B cell (primary cell): ENCODE data around the gene ANGEL2. TPM values are rescaled to one million over a fixed set of nuclear protein-coding genes. Genes with fewer than 3 reads are reported as not detected.

Experiments used
- ATAC-seq: fragments of 200-7000 bp; cut with Tn5 transposase; one replicate; pipeline ENCODE4 v1.10.0; 2021; ENCODE audit warnings: low read depth, mild to moderate bottlenecking, moderate number of reproducible peaks, moderate library complexity
- CTCF ChIA-PET: fragments of 350-600 bp; sonication (Branson Sonifier 250); formaldehyde crosslinking; loops from one replicate; lab custom pipeline; 2021; ENCODE audit warnings: antibody characterized with exemption, inconsistent platforms; lab: Charles Lee
- POLR2A ChIA-PET: fragments of 350-600 bp; sonication (Branson Sonifier 250); formaldehyde crosslinking; loops from one replicate; lab custom pipeline; 2021; ENCODE audit warnings: antibody characterized with exemption; lab: Charles Lee
- DNase-seq: peaks from one replicate; pipeline ENCODE4 v3.0.0; 2013
- H2AFZ ChIP-seq: 2 replicates; pipeline ENCODE4 v1.6.1; 2012; ENCODE audit warnings: mild to moderate bottlenecking, low read depth, low read length; ENCODE audit not compliant: insufficient read depth, poor library complexity, severe bottlenecking
- H3K27ac ChIP-seq, 2 donors: 1 replicate in 1 of 2; 2 replicates in 1 of 2; pipeline ENCODE4 v1.5.1; 2012 to 2013; ENCODE audit warnings: low read length in 2 of 2, mild to moderate bottlenecking in 2 of 2, moderate library complexity in 1 of 2
- H3K27me3 ChIP-seq, 4 experiments: fragments of 200-600 bp in 1 of 4; sonication (generic) in 1 of 4; replicated peaks in 1 of 4; 1 replicate in 2 of 4; 2 replicates in 2 of 4; pipeline versions ENCODE4 v1.6.1 to v1.7.0; 2013 to 2016; ENCODE audit warnings: low read length in 3 of 4, mild to moderate bottlenecking in 2 of 4, mixed read lengths in 1 of 4, moderate library complexity in 1 of 4; ENCODE audit not compliant: insufficient read depth in 4 of 4, control insufficient read depth in 3 of 4; ENCODE audit errors: control extremely low read depth in 1 of 4
- H3K36me3 ChIP-seq, 2 experiments: replicated peaks in 1 of 2; 1 replicate in 1 of 2; 2 replicates in 1 of 2; pipeline versions ENCODE4 v1.6.1 to v1.7.1; 2013; ENCODE audit warnings: low read length in 1 of 2; ENCODE audit not compliant: insufficient read depth in 2 of 2, control insufficient read depth in 1 of 2; ENCODE audit errors: control extremely low read depth in 1 of 2, extremely low read depth in 1 of 2
- H3K4me1 ChIP-seq, 2 donors: fragments of 200-600 bp in 1 of 2; sonication (generic) in 1 of 2; 1 replicate in 1 of 2; 2 replicates in 1 of 2; pipeline versions ENCODE4 v1.5.1 to v1.6.1; 2013 to 2017; ENCODE audit warnings: low read length in 2 of 2; ENCODE audit not compliant: control insufficient read depth in 2 of 2, insufficient read depth in 2 of 2
- H3K4me2 ChIP-seq: replicated peaks from 2 replicates; pipeline ENCODE3; 2012; ENCODE audit warnings: mild to moderate bottlenecking, low read depth, low read length; ENCODE audit not compliant: poor library complexity, severe bottlenecking
- H3K4me3 ChIP-seq, 5 experiments: fragments of 200-600 bp in 1 of 5; sonication (generic) in 1 of 5; 1 replicate in 3 of 5; 2 replicates in 2 of 5; pipeline versions ENCODE4 v1.5.1 to v1.7.0; 2011 to 2016; ENCODE audit warnings: low read length in 4 of 5, mild to moderate bottlenecking in 4 of 5, low read depth in 2 of 5, control low read depth in 1 of 5, moderate library complexity in 1 of 5; ENCODE audit not compliant: insufficient read depth in 1 of 5; ENCODE audit errors: control extremely low read depth in 1 of 5, extremely low read depth in 1 of 5
- H3K79me2 ChIP-seq: fragments of 200-600 bp; sonication (generic); one replicate; pipeline ENCODE4 v1.6.0; 2016; ENCODE audit warnings: low read length; ENCODE audit not compliant: control insufficient read depth, insufficient read depth
- H3K9ac ChIP-seq: fragments of 200-600 bp; sonication (generic); 2 replicates; pipeline ENCODE4 v1.6.1; 2017; ENCODE audit warnings: mild to moderate bottlenecking, low read length, moderate library complexity
- H3K9me3 ChIP-seq, 3 donors: one replicate each; pipeline versions ENCODE4 v1.6.1 to v1.7.1; 2013; ENCODE audit warnings: low read length in 2 of 3; ENCODE audit not compliant: control insufficient read depth in 2 of 3, insufficient read depth in 1 of 3; ENCODE audit errors: control extremely low read depth in 1 of 3
- H4K20me1 ChIP-seq: 2 replicates; pipeline ENCODE4 v1.6.0; 2012; ENCODE audit warnings: mild to moderate bottlenecking, low read length; ENCODE audit not compliant: insufficient read depth, control insufficient read depth, poor library complexity, severe bottlenecking
- H3K27ac Mint-ChIP-seq: one replicate; pipeline ENCODE4 v1.8.0; 2021; ENCODE audit warnings: mixed read lengths
- H3K27me3 Mint-ChIP-seq: one replicate; pipeline ENCODE4 v1.8.0; 2021; ENCODE audit warnings: mixed read lengths
- H3K4me1 Mint-ChIP-seq: one replicate; pipeline ENCODE4 v1.8.0; 2021; ENCODE audit warnings: mixed read lengths
- H3K4me3 Mint-ChIP-seq: one replicate; pipeline ENCODE4 v1.8.0; 2021; ENCODE audit warnings: mixed read lengths
- H3K9me3 Mint-ChIP-seq: one replicate; pipeline ENCODE4 v1.8.0; 2022; ENCODE audit warnings: mixed read lengths; ENCODE audit not compliant: insufficient read depth
- EZH2 ChIP-seq: IDR thresholded peaks from 2 replicates; pipeline ENCODE4 v1.6.1; 2012; ENCODE audit warnings: borderline replicate concordance, low read depth, mild to moderate bottlenecking, moderate library complexity, low read length; ENCODE audit not compliant: insufficient read depth, poor library complexity, severe bottlenecking
- WGBS: methylation state at CpG from one replicate; pipeline ENCODE4 v1.1.5; 2013; ENCODE audit warnings: missing lambda C conversion rate; ENCODE audit not compliant: insufficient coverage; 5-methylcytosine and 5-hydroxymethylcytosine counted together
- intact Hi-C: fragments of 100-400 bp; cut with micrococcal nuclease; formaldehyde crosslinking; loops from one replicate; pipeline ENCODE4 v1.10.0; 2022
- polyA plus RNA-seq: library from polyadenylated mRNA; depleted of rRNA; stranded (reverse); fragments of >200 nt; gene quantifications from 2 replicates; pipeline ENCODE4 v1.2.3, GENCODE V29; 2012
- total RNA-seq, 2 donors: library from RNA; stranded (reverse); fragments of 120-200 nt in 1 of 2; gene quantifications; 1 replicate in 1 of 2; 2 replicates in 1 of 2; pipeline versions ENCODE4 v1.2.3 to v1.2.4, GENCODE V29; 2013 to 2022
- TF ChIP-seq, protein P1 (sequence below): fragments of 200-600 bp; IDR thresholded peaks from one replicate; pipeline ENCODE4 v1.8.0; 2022; ENCODE audit warnings: antibody characterized with exemption, mild to moderate bottlenecking

ANGEL2 gene
- total and polyA plus RNA-seq, 2 donors (not counting 1 experiment from before 2014, with no cell fraction given): 25.2 to 94.2 TPM

- Histone ChIP-seq H3K9me3 (no peaks in the 10 kb centered on the region), H3K4me1 (no peaks in the 10 kb centered on the region), H3K4me2 (no peak overlapping the region), H3K4me3 (no peak overlapping the region), H3K27me3 (no peaks in the 10 kb centered on the region), H3K36me3 (no peaks in the 10 kb centered on the region), H4K20me1 (no peaks in the 10 kb centered on the region), H3K79me2 (no peaks in the 10 kb centered on the region), H3K9ac (no peak overlapping the region), H3K27ac (no peak overlapping the region), H2AFZ (no peak overlapping the region)
- no peak overlapping the region for H3K4me3 Mint-ChIP-seq
- intact Hi-C loops: no loop called here
- TF ChIP-seq, protein P1, sequence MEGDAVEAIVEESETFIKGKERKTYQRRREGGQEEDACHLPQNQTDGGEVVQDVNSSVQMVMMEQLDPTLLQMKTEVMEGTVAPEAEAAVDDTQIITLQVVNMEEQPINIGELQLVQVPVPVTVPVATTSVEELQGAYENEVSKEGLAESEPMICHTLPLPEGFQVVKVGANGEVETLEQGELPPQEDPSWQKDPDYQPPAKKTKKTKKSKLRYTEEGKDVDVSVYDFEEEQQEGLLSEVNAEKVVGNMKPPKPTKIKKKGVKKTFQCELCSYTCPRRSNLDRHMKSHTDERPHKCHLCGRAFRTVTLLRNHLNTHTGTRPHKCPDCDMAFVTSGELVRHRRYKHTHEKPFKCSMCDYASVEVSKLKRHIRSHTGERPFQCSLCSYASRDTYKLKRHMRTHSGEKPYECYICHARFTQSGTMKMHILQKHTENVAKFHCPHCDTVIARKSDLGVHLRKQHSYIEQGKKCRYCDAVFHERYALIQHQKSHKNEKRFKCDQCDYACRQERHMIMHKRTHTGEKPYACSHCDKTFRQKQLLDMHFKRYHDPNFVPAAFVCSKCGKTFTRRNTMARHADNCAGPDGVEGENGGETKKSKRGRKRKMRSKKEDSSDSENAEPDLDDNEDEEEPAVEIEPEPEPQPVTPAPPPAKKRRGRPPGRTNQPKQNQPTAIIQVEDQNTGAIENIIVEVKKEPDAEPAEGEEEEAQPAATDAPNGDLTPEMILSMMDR: no peak
- peaks cover 1% of the 10 kb centered on the region for H3K4me1 Mint-ChIP-seq
- no peaks in the 10 kb centered on the region for H3K9me3 Mint-ChIP-seq
- ATAC-seq (no peak), DNase-seq (no peak)
- CTCF ChIA-PET: no interaction called here
- WGBS: 91% methylated on average over 6 of the region's 8 CpGs
- no peaks in the 10 kb centered on the region for H3K27me3 Mint-ChIP-seq
- POLR2A ChIA-PET: no interaction called here
- no peak overlapping the region for H3K27ac Mint-ChIP-seq
Observed at GRCh38 chr1:212973899-212974298, 41.8 kb downstream of the ANGEL2 start.

GRCh38 chr1:212973426-212973825 is 42.2 kb downstream of the ANGEL2 start:
- H3K4me1 ChIP-seq: no peaks in the 10 kb centered on the region
- POLR2A ChIA-PET: no interaction called here
- H3K9ac ChIP-seq: no peak overlapping the region
- CTCF ChIA-PET: no interaction called here
- Mint-ChIP-seq H3K9me3 (no peaks in the 10 kb centered on the region), H3K4me3 (no peak overlapping the region), H3K27me3 (no peaks in the 10 kb centered on the region), H3K4me1 (no peaks in the 10 kb centered on the region), H3K27ac (no peak overlapping the region)
- no peak for ATAC-seq
- WGBS: 92% methylated on average over 2 of the region's 4 CpGs
- H3K27ac ChIP-seq: no peak overlapping the region
- intact Hi-C loops: no loop called here
- TF ChIP-seq EZH2: no peak
- TF ChIP-seq, protein P1: no peak
- DNase-seq: no peak
- no peak overlapping the region for H3K4me2 ChIP-seq
- H3K9me3 ChIP-seq: no peaks in the 10 kb centered on the region
- no peaks in the 10 kb centered on the region for H4K20me1 ChIP-seq
- H3K79me2 ChIP-seq: no peaks in the 10 kb centered on the region
- no peak overlapping the region for H2AFZ ChIP-seq
- no peak overlapping the region for H3K4me3 ChIP-seq
- no peaks in the 10 kb centered on the region for H3K36me3 ChIP-seq
- no peaks in the 10 kb centered on the region for H3K27me3 ChIP-seq
